GM12864 (cell line): Measurements from ENCODE around the gene RUNX2.

Experiments
- DNase-seq: peaks from one replicate; pipeline ENCODE4 v3.0.0-alpha.2; 2011; ENCODE audit warnings: low read depth
- H3K4me3 ChIP-seq: 2 replicates; pipeline ENCODE4 v1.5.1; 2011; ENCODE audit warnings: mild to moderate bottlenecking, low read depth, low read length, control low read depth
- TF ChIP-seq, protein P1 (sequence below): IDR thresholded peaks from 2 replicates; pipeline ENCODE4 v1.5.1; 2011; ENCODE audit warnings: low read depth, mild to moderate bottlenecking, moderate library complexity, low read length, control low read depth, inconsistent platforms; ENCODE audit errors: missing control alignments

The RUNX2 gene

DNA sequence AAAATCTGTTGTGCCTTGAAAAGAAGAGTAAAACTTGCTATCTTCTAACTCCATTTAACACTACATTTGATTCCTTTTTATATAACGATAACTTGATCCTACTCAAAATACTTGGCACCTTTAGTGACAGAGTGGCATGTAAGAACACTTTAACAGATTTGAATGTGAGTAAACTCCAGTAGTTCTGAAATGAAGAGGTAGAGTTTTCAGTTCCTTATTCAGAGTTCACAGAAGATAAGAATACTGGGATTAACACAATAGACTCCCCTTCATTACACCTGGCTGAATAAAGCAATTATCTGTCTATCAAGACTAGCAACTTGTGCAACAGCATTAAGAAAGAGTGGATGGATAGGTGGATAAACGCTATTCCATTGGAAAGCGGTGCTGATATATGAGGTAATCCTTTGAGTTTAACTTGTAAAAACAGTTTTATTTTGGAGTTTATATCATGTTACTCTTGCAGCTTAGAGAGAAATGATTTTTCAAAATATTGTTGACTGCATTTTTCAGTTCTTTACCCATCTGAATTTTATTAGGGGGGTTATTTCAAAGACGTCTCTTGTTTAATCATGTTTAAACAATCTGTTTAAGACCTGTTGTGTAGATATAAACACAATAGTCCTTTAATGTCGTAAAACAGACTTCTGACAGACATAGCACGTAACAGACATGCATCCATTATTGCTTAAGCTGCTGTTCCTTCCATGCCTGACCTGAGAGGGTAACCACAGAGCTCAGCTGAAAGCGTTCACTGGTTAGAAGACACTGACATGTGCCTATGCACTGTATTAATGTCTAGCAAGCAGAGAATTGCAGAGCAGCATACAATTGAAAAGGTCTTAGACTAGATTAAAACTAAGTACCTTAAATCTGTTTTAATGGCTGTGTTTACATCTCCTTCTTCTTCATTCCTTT lies 152.0 kb downstream of the RUNX2 start:
- DNase-seq, result peak; percentile 10
- TF ChIP-seq, protein P1, sequence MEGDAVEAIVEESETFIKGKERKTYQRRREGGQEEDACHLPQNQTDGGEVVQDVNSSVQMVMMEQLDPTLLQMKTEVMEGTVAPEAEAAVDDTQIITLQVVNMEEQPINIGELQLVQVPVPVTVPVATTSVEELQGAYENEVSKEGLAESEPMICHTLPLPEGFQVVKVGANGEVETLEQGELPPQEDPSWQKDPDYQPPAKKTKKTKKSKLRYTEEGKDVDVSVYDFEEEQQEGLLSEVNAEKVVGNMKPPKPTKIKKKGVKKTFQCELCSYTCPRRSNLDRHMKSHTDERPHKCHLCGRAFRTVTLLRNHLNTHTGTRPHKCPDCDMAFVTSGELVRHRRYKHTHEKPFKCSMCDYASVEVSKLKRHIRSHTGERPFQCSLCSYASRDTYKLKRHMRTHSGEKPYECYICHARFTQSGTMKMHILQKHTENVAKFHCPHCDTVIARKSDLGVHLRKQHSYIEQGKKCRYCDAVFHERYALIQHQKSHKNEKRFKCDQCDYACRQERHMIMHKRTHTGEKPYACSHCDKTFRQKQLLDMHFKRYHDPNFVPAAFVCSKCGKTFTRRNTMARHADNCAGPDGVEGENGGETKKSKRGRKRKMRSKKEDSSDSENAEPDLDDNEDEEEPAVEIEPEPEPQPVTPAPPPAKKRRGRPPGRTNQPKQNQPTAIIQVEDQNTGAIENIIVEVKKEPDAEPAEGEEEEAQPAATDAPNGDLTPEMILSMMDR, result no peak
- no peak overlapping the region for H3K4me3 ChIP-seq

DNA sequence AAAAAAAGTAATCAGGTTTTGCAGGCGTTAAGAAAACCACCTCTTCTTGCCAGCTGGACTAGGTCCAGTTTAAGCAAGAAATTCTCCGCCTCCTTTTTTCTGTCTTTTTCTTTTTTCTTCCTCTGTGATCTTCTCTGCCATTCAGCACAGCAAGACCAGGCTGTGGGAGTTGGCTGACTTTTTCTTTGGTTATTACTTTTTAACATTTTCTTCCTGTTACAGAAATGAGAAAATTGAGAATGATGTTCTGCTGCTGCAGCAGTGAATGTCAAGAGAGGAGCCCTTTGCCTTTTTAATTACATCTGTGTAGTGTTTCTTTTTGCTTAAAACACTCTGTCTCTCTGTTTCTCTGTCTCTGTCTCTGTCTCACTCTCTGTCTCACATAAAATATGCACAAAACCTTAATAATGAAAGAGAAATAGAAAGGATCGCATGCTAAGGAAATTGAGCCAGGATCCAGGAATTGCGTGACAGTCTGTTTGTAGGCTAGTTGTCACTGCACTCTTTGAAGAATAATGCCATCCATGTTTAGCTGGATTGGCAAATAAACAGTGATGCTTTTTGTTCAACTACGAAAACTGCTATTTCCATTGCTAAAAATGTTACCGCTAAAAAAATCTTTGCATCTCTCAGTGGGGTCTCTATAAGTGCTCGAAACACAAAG lies 152.8 kb downstream of the RUNX2 start:
- H3K4me3 ChIP-seq, result no peak overlapping the region
- no peak for DNase-seq
- TF ChIP-seq, protein P1, result no peak

DNA sequence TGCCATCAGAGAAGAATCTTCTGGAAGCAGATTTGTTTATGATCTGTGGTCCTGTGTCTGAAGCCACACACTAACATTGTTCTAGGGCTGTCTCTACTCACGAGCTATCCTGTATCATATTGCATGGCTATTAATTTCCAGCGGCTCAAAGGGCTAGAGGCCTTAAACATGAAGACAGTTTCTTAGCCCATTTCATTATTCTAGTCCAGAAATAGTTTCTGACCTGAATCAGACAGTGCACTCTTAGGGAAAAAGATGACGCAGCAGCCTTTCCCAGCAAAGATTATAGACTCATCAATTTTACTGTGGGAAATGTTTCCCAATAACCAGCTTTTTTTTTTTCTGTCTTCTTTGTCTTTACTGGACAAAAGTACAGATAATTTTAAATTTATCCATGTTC lies 154.9 kb downstream of the RUNX2 start:
- TF ChIP-seq, protein P1, result no peak
- no peak overlapping the region for H3K4me3 ChIP-seq
- DNase-seq, result no peak

DNA sequence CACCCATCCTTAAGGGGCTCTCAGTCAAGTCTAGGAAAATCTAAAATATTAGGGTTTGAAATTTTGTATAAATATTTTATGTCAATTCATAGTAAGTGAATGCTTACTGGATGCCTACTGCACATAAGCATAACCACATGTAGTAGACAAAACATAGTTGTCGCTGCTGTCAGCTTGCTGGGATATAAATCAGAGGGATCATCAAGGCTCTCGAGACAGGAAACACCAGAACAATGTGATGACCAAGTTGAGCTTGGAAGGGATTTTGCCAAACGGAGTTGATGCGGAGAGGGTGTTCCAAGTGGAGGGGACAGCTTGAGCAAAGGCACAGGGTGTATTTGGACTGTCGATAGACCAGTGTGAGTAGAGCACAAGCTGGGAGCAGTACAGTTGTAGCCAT lies 155.4 kb downstream of the RUNX2 start:
- H3K4me3 ChIP-seq, result no peak overlapping the region

DNA sequence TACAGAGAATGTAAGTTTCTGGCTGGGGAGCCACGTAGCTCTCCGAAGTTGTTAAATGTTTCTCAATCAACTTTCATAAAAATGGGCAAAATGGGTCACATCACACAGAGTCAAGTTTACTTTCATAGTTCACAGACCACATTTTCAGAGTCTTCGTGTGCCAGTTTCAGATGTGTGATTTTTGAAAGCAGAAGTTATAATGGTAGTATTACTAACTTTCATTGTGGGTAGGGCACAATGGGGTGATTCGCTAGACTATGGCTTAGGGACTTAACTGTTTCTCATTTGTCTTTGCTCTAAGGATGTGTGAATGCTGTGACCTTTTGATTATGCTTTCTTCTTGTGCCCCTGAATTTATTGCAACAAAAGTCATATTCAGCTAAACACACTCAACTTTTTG lies 158.6 kb downstream of the RUNX2 start:
- TF ChIP-seq, protein P1, result no peak
- no peak for DNase-seq
- H3K4me3 ChIP-seq, result no peak overlapping the region

More for the DNA sequence above, 155.4 kb downstream of the RUNX2 start:
- DNase-seq, result no peak
- TF ChIP-seq, protein P1, result no peak

DNA sequence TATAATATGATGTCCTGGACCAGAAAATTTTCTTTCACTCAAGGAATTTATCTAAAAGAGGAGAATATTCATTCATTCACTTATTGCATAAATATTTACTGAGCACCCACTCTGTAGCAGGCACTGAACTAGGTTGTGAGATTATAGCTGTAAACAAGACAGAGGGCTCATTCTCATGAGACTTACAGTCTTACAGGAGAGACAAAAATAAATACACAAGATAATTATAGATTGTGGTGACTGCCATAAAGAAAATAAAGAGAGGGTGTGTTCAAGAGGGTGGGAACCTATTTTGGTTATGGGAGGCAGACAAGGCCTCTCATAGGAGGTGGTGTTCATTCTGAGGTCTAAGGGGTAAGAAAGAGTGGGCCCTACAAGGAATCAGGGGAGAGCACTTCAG lies 159.5 kb downstream of the RUNX2 start:
- TF ChIP-seq, protein P1, result no peak
- no peak overlapping the region for H3K4me3 ChIP-seq
- no peak for DNase-seq
